GM19025 (cell line): ENCODE results near the gene SNTG2.

Experiments
- ATAC-seq: cut with Tn5 transposase; IDR thresholded peaks from one replicate; pipeline ENCODE4 v1.9.1; 2021; ENCODE audit warnings: mild to moderate bottlenecking, low read depth, moderate library complexity; ENCODE audit not compliant: unreplicated experiment

SNTG2 gene

GRCh38 chr2:1041012-1041805 lies 90.6 kb downstream of the SNTG2 start:
- ATAC-seq, result no peak

- ATAC-seq, result no peak
Observed at GRCh38 chr2:1045109-1045508, 94.5 kb downstream of the SNTG2 start.

GRCh38 chr2:1046067-1046466 lies 95.4 kb downstream of the SNTG2 start:
- no peak for ATAC-seq

GRCh38 chr2:1047485-1047884 lies 96.8 kb downstream of the SNTG2 start:
- ATAC-seq, result no peak

GRCh38 chr2:1049691-1050090 lies 99.0 kb downstream of the SNTG2 start:
- no peak for ATAC-seq

GRCh38 chr2:1051075-1051474 lies 100.4 kb downstream of the SNTG2 start:
- no peak for ATAC-seq

- ATAC-seq, result no peak
Observed at GRCh38 chr2:1052771-1053191, 102.1 kb downstream of the SNTG2 start.

GRCh38 chr2:1053786-1054185 lies 103.1 kb downstream of the SNTG2 start:
- ATAC-seq, result no peak

- ATAC-seq, result no peak
Observed at GRCh38 chr2:1054399-1054798, 103.8 kb downstream of the SNTG2 start.

GRCh38 chr2:1055014-1055595 lies 104.5 kb downstream of the SNTG2 start:
- no peak for ATAC-seq

GRCh38 chr2:1060372-1060771 lies 109.7 kb downstream of the SNTG2 start:
- ATAC-seq, result no peak

GRCh38 chr2:1060987-1061386 lies 110.3 kb downstream of the SNTG2 start:
- ATAC-seq, result no peak

GRCh38 chr2:1068241-1068640 lies 117.6 kb downstream of the SNTG2 start:
- ATAC-seq, result no peak

GRCh38 chr2:1068822-1069221 lies 118.2 kb downstream of the SNTG2 start:
- ATAC-seq, result no peak

- no peak for ATAC-seq
Observed at GRCh38 chr2:1069847-1070246, 119.2 kb downstream of the SNTG2 start.

- ATAC-seq, result no peak
Observed at GRCh38 chr2:1070601-1071000, 120.0 kb downstream of the SNTG2 start.

- ATAC-seq, result no peak
Observed at GRCh38 chr2:1071650-1072049, 121.0 kb downstream of the SNTG2 start.

GRCh38 chr2:1072250-1072649 lies 121.6 kb downstream of the SNTG2 start:
- ATAC-seq, result no peak

- ATAC-seq, result no peak
Observed at GRCh38 chr2:1077911-1078310, 127.3 kb downstream of the SNTG2 start.

GRCh38 chr2:1078326-1078725 lies 127.7 kb downstream of the SNTG2 start:
- no peak for ATAC-seq

- ATAC-seq, result no peak
Observed at GRCh38 chr2:1079873-1080799, 129.5 kb downstream of the SNTG2 start.
